HG03280 (cell line): ENCODE measurements around the gene CD48.
A peak's percentile ranks its signal among the peaks of the same experiment; 100 is the strongest.
"Not testable (repeated sequence)": the region's sequence is repeated elsewhere in the genome, so short reads cannot be mapped to it uniquely, and the experiment has no call there.

Source experiments
- ATAC-seq: cut with Tn5 transposase; IDR thresholded peaks from one replicate; pipeline ENCODE4 v1.9.1; 2021; ENCODE audit warnings: mild to moderate bottlenecking, moderate library complexity; ENCODE audit not compliant: unreplicated experiment

Gene CD48

DNA sequence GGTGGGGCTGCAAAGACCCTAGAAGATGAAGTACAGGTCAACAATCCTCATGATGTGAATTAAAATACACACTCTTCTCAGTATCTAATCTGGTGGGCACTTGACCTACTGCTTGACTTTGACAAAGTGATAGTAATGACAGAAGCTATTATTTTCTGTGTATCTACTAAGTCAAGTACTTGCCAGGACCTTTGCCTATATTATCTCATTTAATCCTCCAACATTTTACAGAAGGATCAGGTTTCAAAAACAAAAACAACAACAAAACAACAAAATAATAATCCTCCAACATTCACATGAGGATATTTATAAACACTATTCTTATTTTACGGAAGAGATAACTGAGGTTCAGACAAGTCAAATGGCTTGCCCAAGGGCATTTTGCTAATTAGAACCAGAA, 4.4 kb upstream of the CD48 start:
- ATAC-seq, result no peak

- ATAC-seq, result not testable (repeated sequence)
Measured at GRCh38 chr1:160714034-160714648, 2.5 kb upstream of the CD48 start.

DNA sequence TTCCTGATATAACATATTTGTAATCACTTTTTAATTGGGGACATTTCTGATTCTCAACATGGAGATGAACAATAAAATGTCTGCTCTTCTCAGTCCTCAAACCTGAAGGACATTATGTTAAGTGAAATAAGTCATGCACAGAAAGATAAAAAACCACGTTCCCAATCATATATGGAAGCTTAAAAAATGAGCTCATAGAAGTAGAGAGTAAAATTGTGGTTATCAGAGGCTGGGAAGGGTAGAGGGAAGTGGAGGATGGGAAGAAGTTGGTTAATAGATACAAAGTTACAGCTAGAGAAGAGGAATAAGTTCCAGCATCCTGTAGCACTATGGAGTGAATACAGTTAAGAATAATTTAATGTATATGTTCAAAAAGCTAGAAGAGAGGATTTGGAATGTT, 1.5 kb upstream of the CD48 start:
- no peak for ATAC-seq

GRCh38 chr1:160712525-160713080, 981 bp upstream of the CD48 start:
- ATAC-seq, result peak; percentile 48

DNA sequence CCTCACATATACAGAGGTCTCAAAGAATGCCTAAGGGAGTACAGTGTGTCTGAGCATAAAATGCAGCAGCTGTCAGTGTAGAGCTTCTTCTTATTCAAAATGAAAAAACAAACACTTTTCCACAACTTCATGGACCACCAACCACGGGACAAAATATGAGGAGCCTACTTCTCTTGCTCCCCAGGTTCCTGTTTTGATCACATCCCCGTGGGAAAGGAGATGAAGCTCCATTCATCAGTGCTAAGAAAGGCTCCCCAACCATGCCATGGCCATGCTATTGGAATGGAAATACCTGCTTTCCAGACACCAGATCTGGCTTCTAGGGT, 383 bp downstream of the CD48 start:
- ATAC-seq, result peak; percentile 2

DNA sequence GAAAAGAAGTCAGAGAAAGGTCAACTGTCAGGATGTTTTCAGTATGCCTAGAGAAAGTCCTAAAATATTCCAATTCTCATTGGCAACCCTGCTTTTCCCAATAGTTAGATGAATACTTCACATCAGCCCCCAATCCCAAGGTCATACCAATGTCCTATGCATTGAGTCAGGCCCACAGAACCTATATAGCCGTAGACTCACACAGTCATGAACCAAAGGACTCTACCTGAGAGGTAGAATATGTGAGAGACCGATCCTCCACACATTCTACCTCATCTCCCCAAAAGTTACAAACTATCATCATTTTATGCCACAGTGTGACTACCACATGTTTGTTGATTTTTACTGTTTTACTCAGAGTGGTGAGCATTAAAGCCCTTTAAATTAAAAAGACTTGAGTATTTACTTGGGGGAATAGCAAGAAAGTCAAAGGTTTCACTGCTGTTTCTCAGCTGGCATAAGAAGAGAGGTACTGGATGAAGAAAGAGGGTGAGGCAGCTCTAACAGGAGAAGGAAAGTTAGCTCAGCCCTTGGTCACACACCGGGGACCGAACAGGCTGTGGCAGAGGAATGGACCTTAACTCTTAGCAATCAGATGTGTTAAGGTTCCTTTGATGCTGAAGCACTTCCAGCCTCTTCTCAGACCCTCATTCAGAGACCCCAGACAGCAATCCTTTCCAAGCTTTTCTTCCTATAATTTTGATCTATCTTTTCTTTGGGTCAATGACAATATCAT, 937 bp downstream of the CD48 start:
- ATAC-seq, result no peak

GRCh38 chr1:160709715-160710114, 1.9 kb downstream of the CD48 start:
- ATAC-seq, result no peak

- no peak for ATAC-seq
Measured at GRCh38 chr1:160708801-160709200, 2.8 kb downstream of the CD48 start.

DNA sequence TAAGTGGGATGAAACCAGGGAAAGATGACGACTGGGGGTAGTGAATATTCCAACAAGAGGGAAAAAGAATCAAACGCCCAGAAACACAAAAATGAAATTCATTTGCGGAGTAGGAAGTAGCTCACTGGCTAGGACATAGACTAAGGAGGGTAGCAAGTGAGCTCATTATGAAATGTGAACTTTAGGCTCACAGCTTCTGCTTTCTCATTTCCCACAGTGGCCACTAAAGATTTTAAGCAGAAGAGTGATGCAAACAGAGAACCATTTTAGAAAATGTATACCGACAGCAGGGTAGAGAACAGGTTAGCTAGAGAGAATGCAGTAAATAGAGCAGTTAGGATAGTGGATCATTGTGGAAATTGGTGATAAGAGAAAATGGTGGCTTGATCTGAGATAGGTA, 3.5 kb downstream of the CD48 start:
- no peak for ATAC-seq

DNA sequence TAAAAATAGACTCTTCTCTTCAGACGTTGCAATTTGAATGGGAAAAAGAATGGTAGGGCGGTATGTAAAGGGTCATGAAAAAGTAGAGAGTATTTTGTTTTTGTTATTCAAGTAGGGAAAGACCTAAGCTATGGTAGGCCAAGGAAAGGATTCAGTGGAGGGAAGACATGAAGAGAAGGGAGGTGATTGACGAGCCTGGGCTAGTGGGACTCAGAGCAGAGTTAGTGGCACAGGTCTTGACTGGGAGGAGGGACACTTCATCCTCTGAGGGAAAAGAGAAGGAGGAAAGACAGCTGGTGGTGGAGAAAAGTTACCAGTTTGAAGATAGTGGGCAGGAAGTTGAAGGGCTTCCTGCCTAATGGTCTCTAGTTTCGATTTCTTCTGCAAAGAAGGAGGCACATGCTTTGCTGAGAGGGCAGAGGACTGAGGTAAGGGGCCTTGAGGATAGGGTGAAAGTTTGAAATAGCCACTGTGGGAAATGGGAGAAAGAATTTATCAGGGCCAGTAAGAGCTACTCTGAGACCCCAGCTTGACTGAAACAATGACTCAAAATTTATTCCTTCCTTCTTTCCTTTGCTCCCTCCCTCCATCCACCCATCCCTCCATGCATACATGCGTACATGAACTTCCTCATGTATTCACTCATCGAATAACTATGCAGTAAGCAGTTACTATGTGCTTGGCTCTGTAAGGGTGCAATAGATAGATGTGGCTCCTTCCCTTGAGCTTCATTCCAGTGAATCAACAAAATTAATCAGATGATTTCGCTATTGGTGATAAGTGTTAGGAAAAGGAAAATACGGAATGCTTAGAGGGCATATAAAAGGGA, 4.2 kb downstream of the CD48 start:
- ATAC-seq, result no peak

- ATAC-seq, result no peak
Measured at GRCh38 chr1:160706526-160707235, 4.9 kb downstream of the CD48 start.

DNA sequence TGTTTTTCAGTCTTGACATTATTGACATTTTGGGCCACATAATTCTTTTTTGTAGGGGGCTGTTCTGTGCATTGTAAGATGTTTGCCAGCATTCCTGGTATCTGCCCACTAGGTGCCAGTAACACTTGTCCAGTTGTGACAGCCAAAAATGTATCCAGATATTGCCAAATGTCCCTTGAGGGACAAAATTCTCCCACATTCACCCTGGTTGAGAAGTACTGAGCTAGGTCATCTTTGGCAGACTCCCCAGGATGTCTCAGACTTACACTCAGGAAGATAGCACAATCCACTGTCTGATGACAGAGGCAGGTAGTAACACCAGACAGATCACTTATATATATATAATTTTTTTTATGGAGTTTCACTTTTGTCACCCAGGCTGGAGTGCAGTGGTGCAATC, 5.9 kb downstream of the CD48 start:
- ATAC-seq, result no peak

DNA sequence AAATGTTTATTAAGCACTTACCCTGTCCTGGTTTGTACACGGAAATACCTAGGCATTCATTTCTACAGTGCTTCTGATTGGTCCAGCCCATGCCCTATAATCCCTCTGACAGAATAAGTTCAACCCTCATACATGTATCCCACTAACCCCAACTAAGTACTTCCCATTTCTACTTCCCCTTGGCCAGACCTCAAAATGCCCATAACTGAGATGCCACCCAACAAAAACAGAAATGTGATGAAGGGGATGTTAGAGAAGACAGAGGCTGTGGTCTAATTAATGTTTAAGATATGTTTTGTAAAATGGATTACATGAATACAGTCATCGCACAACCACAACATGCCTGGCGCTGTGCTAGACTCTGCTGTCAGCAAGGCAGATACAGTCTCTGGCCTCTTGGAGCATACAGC, 6.4 kb downstream of the CD48 start:
- ATAC-seq, result not testable (repeated sequence)

GRCh38 chr1:160704250-160704649, 7.4 kb downstream of the CD48 start:
- no peak for ATAC-seq

DNA sequence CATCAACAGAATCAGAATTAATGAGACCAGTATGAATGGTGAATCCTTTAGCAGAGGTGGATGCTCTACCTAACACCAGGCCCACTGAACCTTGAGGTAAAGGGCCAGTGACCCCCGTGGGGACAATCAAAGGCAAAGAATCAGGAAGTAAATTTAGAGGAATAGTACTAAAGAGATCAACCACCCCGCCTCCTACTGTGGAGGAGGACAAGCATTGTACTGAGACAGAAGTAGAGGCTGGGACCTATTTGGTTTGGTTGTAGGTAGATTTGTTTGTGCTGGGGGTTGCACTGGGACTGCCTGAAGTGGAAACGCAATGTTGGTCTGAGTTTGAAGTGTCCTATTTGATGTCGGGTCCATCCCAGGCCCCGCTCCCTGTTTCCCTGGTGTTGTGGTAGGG, 9.5 kb downstream of the CD48 start:
- ATAC-seq, result no peak

DNA sequence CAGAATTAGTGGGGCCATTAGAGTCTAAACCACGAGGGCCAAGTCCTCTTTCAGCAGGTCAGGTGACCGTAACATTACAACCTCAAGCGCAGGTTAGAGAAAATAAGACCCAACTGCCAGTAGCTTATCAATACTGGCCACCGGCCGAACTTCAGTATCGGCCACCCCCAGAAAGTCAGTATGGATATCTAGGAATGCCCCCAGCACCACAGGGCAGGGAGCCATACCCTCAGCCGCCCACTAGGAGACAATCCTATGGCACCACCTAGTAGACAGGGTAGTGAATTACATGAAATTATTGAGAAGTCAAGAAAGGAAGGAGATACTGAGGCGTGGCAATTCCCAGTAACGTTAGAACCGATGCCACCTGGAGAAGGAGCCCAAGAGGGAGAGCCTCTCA, 19.2 kb downstream of the CD48 start:
- ATAC-seq, result not testable (repeated sequence)

DNA sequence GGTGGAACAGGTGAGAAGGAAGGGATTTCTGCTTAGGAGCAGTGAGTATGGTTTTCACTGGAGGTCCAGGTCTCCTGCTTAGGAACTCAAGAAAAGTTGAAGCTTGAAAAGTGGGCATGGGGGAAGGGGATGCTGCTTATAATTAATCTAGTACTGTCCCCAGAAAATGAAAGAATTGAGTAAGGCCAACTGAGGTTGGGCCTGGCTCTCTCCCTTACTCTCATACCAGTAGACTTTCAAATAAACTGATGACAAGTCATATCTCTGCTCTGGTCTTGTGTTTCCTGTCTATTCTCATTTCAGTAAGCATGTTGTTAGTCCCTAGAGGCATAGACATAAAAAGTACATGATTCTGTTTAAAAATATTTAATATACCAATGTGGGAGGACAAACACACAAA, 26.4 kb downstream of the CD48 start:
- ATAC-seq, result no peak

GRCh38 chr1:160682983-160683865, 28.4 kb downstream of the CD48 start:
- no peak for ATAC-seq

- ATAC-seq, result no peak
Measured at GRCh38 chr1:160681891-160682140, 29.8 kb downstream of the CD48 start.
